Umbilical cord (tissue), 2 donors: ENCODE results near the gene POU6F2. TPM values are rescaled to one million over a fixed set of nuclear protein-coding genes. Genes with fewer than 3 reads are reported as not detected.
A peak's percentile ranks its signal among the peaks of the same experiment; 100 is the strongest.

Experiments used
- DNase-seq: peaks from one replicate; pipeline ENCODE4 v3.0.0-alpha.2; 2015; ENCODE audit warnings: low spot score
- total RNA-seq: library from RNA; depleted of rRNA; stranded (reverse); fragments of >200 nt; gene quantifications from one replicate; pipeline ENCODE4 v1.2.3, GENCODE V29; 2014; ENCODE audit warnings: low replicate concordance; ENCODE audit not compliant: insufficient read depth

The POU6F2 gene
- total RNA-seq, 1 donor from 2014 or later, result 2.9 TPM

GRCh38 chr7:39432807-39433416 is 455.2 kb downstream of the POU6F2 start:
- no peak for DNase-seq

GRCh38 chr7:39433550-39433949 is 455.8 kb downstream of the POU6F2 start:
- no peak for DNase-seq

GRCh38 chr7:39434012-39434411 is 456.3 kb downstream of the POU6F2 start:
- DNase-seq, result no peak

- DNase-seq, result no peak
Observed at GRCh38 chr7:39446546-39446945, 468.8 kb downstream of the POU6F2 start.

- DNase-seq, result no peak
Observed at GRCh38 chr7:39451901-39452300, 474.2 kb downstream of the POU6F2 start.

GRCh38 chr7:39453743-39454355 is 476.1 kb downstream of the POU6F2 start:
- DNase-seq, result no peak

- no peak for DNase-seq
Observed at GRCh38 chr7:39458061-39458745, 480.5 kb downstream of the POU6F2 start.

- no peak for DNase-seq
Observed at GRCh38 chr7:39459636-39460035, 481.9 kb downstream of the POU6F2 start.

- DNase-seq, result no peak
Observed at GRCh38 chr7:39460486-39460885, 482.8 kb downstream of the POU6F2 start.

- no peak for DNase-seq
Observed at GRCh38 chr7:39461263-39461820, 483.6 kb downstream of the POU6F2 start.

- no peak for DNase-seq
Observed at GRCh38 chr7:39463252-39463651, 485.5 kb downstream of the POU6F2 start.

- no peak for DNase-seq
Observed at GRCh38 chr7:39464350-39465054, 486.8 kb downstream of the POU6F2 start.

- peak; percentile 76 for DNase-seq
Observed at GRCh38 chr7:39465055-39465929, 487.6 kb downstream of the POU6F2 start.

- no peak for DNase-seq
Observed at GRCh38 chr7:39468261-39468660, 490.6 kb downstream of the POU6F2 start.

- no peak for DNase-seq
Observed at GRCh38 chr7:39468808-39469374, 491.2 kb downstream of the POU6F2 start.

- DNase-seq, result no peak
Observed at GRCh38 chr7:39480901-39481300, 503.2 kb downstream of the POU6F2 start.

GRCh38 chr7:39488467-39489393 is 511.0 kb downstream of the POU6F2 start:
- DNase-seq, result no peak

- DNase-seq, result no peak
Observed at GRCh38 chr7:39490296-39490695, 512.6 kb downstream of the POU6F2 start.

GRCh38 chr7:39493934-39494333 is 516.2 kb downstream of the POU6F2 start:
- DNase-seq, result peak; percentile 50

- no peak for DNase-seq
Observed at GRCh38 chr7:39501358-39501757, 523.6 kb downstream of the POU6F2 start.
